HEK293 (cell line): Measurements from ENCODE around the gene ANOS1.

ENCODE experiments used
- BCL11A ChIP-seq: fragments of 450-650 bp; formaldehyde crosslinking; IDR thresholded peaks from 2 replicates; pipeline ENCODE4 v1.5.1; 2016; ENCODE audit warnings: low read depth, missing biosample characterization, missing genetic modification characterization
- TRIM28 ChIP-seq: IDR thresholded peaks from 2 replicates; pipeline ENCODE4 v1.6.1; 2011; ENCODE audit warnings: low read length, control low read depth, borderline replicate concordance
- YY1 ChIP-seq: fragments of 450-650 bp; formaldehyde crosslinking; IDR thresholded peaks from 2 replicates; pipeline ENCODE4 v1.5.1; 2018; ENCODE audit warnings: missing biosample characterization, missing genetic modification characterization
- ZBTB26 ChIP-seq: fragments of 450-650 bp; formaldehyde crosslinking; optimal IDR thresholded peaks from 2 replicates; pipeline ENCODE3; 2016; ENCODE audit warnings: missing biosample characterization, mild to moderate bottlenecking, missing genetic modification characterization
- ZNF132 ChIP-seq: fragments of 450-650 bp; formaldehyde crosslinking; IDR thresholded peaks from 2 replicates; pipeline ENCODE4 v1.5.1; 2017; ENCODE audit warnings: missing biosample characterization, missing genetic modification characterization, borderline replicate concordance
- ZNF2 ChIP-seq: fragments of 450-650 bp; formaldehyde crosslinking; IDR thresholded peaks from 2 replicates; pipeline ENCODE4 v1.5.1; 2016; ENCODE audit warnings: missing biosample characterization, missing genetic modification characterization
- ZNF214 ChIP-seq: fragments of 450-650 bp; formaldehyde crosslinking; IDR thresholded peaks from 2 replicates; pipeline ENCODE4 v1.5.1; 2017; ENCODE audit warnings: missing biosample characterization, mild to moderate bottlenecking, missing genetic modification characterization, borderline replicate concordance
- ZNF274 ChIP-seq, 2 experiments: fragments of 200-500 bp in 1 of 2; fragments of 450-650 bp in 1 of 2; sonication (Bioruptor generic) in 1 of 2; formaldehyde crosslinking in 1 of 2; IDR thresholded peaks; 2 replicates each; pipeline versions ENCODE4 v1.5.1 to v1.6.1; 2014 to 2016; ENCODE audit warnings: borderline replicate concordance in 1 of 2, inconsistent platforms in 1 of 2, low read length in 1 of 2, missing biosample characterization in 1 of 2, missing genetic modification characterization in 1 of 2
- ZNF324 ChIP-seq: fragments of 450-650 bp; formaldehyde crosslinking; IDR thresholded peaks from 2 replicates; pipeline ENCODE4 v1.5.1; 2016; ENCODE audit warnings: missing biosample characterization, missing genetic modification characterization
- ZNF629 ChIP-seq: fragments of 450-650 bp; formaldehyde crosslinking; IDR thresholded peaks from 2 replicates; pipeline ENCODE4 v1.5.1; 2017; ENCODE audit warnings: missing biosample characterization, missing genetic modification characterization
- ZSCAN30 ChIP-seq: fragments of 450-650 bp; IDR thresholded peaks from 2 replicates; pipeline ENCODE4 v1.5.1; 2018; ENCODE audit warnings: missing biosample characterization, mild to moderate bottlenecking, missing genetic modification characterization, moderate library complexity
- TF ChIP-seq, protein P1 (sequence below): fragments of 450-650 bp; formaldehyde crosslinking; IDR thresholded peaks from 2 replicates; pipeline ENCODE4 v1.5.1; 2016; ENCODE audit warnings: missing biosample characterization, missing genetic modification characterization
- TF ChIP-seq, protein P2 (sequence below): fragments of 450-650 bp; formaldehyde crosslinking; IDR thresholded peaks from 2 replicates; pipeline ENCODE4 v1.5.1; 2016; ENCODE audit warnings: missing biosample characterization, missing genetic modification characterization
- TF ChIP-seq, protein P3 (sequence below): fragments of 450-650 bp; formaldehyde crosslinking; IDR thresholded peaks from 2 replicates; pipeline ENCODE4 v1.5.1; 2016; ENCODE audit warnings: missing biosample characterization, missing genetic modification characterization

- TF ChIP-seq, protein P1, sequence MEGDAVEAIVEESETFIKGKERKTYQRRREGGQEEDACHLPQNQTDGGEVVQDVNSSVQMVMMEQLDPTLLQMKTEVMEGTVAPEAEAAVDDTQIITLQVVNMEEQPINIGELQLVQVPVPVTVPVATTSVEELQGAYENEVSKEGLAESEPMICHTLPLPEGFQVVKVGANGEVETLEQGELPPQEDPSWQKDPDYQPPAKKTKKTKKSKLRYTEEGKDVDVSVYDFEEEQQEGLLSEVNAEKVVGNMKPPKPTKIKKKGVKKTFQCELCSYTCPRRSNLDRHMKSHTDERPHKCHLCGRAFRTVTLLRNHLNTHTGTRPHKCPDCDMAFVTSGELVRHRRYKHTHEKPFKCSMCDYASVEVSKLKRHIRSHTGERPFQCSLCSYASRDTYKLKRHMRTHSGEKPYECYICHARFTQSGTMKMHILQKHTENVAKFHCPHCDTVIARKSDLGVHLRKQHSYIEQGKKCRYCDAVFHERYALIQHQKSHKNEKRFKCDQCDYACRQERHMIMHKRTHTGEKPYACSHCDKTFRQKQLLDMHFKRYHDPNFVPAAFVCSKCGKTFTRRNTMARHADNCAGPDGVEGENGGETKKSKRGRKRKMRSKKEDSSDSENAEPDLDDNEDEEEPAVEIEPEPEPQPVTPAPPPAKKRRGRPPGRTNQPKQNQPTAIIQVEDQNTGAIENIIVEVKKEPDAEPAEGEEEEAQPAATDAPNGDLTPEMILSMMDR (tag by site-specific recombination) = no peak
- TF ChIP-seq, protein P2, sequence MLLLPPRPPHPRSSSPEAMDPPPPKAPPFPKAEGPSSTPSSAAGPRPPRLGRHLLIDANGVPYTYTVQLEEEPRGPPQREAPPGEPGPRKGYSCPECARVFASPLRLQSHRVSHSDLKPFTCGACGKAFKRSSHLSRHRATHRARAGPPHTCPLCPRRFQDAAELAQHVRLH (tag by site-specific recombination) = no peak
- TF ChIP-seq ZNF324 (no peak), ZSCAN30 (tag by site-specific recombination) (no peak), BCL11A (tag by site-specific recombination) (no peak), ZNF214 (tag by site-specific recombination) (no peak), TRIM28 (no peak), ZNF629 (tag by site-specific recombination) (no peak), ZNF2 (tag by site-specific recombination) (no peak), YY1 (tag by site-specific recombination) (no peak), ZNF274 (IDR thresholded peaks at IDR 0.05; ENCODE audit: low read length) (no peak), ZNF274 (tag by site-specific recombination; IDR thresholded peaks at IDR 0.05; ENCODE audit: borderline replicate concordance) (no peak), ZNF132 (tag by site-specific recombination) (no peak), ZBTB26 (no peak)
- TF ChIP-seq, protein P3, sequence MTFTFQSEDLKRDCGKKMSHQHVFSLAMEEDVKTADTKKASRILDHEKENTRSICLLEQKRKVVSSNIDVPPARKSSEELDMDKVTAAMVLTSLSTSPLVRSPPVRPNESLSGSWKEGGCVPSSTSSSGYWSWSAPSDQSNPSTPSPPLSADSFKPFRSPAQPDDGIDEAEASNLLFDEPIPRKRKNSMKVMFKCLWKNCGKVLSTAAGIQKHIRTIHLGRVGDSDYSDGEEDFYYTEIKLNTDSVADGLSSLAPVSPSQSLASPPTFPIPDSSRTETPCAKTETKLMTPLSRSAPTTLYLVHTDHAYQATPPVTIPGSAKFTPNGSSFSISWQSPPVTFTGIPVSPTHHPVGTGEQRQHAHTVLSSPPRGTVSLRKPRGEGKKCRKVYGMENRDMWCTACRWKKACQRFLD (tag by site-specific recombination) = no peak
Measured at GRCh38 chrX:8627796-8628195, 104.1 kb downstream of the ANOS1 start.
